22Rv1 (cell line): ENCODE data around the gene AUTS2.

ENCODE experiments used
- CTCF ChIP-seq: fragments of 450-650 bp; IDR thresholded peaks from 2 replicates; pipeline ENCODE4 v1.5.1; 2017; ENCODE audit warnings: mild to moderate bottlenecking
- ZFX ChIP-seq: fragments of 450-650 bp; IDR thresholded peaks from 2 replicates; pipeline ENCODE4 v1.6.1; 2017; ENCODE audit warnings: antibody characterized with exemption, borderline replicate concordance

- TF ChIP-seq CTCF (no peak), ZFX (no peak)
Measured at GRCh38 chr7:69989551-69989950, 391.3 kb downstream of the AUTS2 start.
